OCI-LY7 (cell line): Measurements from ENCODE around the gene PIGBOS1. TPM values are rescaled to one million over a fixed set of nuclear protein-coding genes. Genes with fewer than 3 reads are reported as not detected.
"Not testable (repeated sequence)": the region's sequence is repeated elsewhere in the genome, so short reads cannot be mapped to it uniquely, and the experiment has no call there.

ENCODE experiments used
- BruUV-seq: library from RNA; stranded (reverse); fragments of 400-500 nt; replicated peaks from 2 replicates; lab custom pipeline; 2021; lab: Mats Ljungman, UMichigan
- CTCF ChIA-PET: fragments of 300-600 bp; sonication (Branson Sonifier 250); formaldehyde crosslinking; loops from one replicate; lab custom pipeline; 2022; ENCODE audit warnings: antibody characterized with exemption; ENCODE audit not compliant: unreplicated experiment; lab: Charles Lee
- POLR2A ChIA-PET: fragments of 300-600 bp; sonication (Branson Sonifier 250); formaldehyde crosslinking; loops from one replicate; lab custom pipeline; 2022; ENCODE audit warnings: antibody characterized with exemption; lab: Charles Lee
- DNase-seq: peaks from one replicate; pipeline ENCODE4 v3.0.0-alpha.2; 2015; ENCODE audit warnings: low spot score
- H2AFZ ChIP-seq: fragments of 200-600 bp; sonication (generic), shearing (Covaris generic); 2 replicates; pipeline ENCODE4 v1.6.1; 2014; ENCODE audit warnings: mild to moderate bottlenecking, antibody characterized with exemption, low read length, moderate library complexity
- H3K27ac ChIP-seq: fragments of 200-600 bp; sonication (generic); 2 replicates; pipeline ENCODE4 v1.5.1; 2014; ENCODE audit warnings: mixed run types, low read depth, mild to moderate bottlenecking, moderate library complexity, low read length, inconsistent platforms; ENCODE audit not compliant: poor library complexity, severe bottlenecking
- H3K36me3 ChIP-seq: fragments of 200-600 bp; sonication (generic); 2 replicates; pipeline ENCODE4 v1.6.1; 2014; ENCODE audit warnings: mild to moderate bottlenecking, antibody characterized with exemption, low read length, moderate library complexity, mixed read lengths; ENCODE audit not compliant: insufficient read depth
- H3K4me1 ChIP-seq: fragments of 200-600 bp; sonication (generic); 2 replicates; pipeline ENCODE4 v1.5.1; 2014; ENCODE audit warnings: mild to moderate bottlenecking, low read length; ENCODE audit not compliant: insufficient read depth, poor library complexity, severe bottlenecking
- H3K4me2 ChIP-seq: fragments of 200-600 bp; sonication (generic); 2 replicates; pipeline ENCODE4 v1.6.1; 2014; ENCODE audit warnings: mild to moderate bottlenecking, low read length
- H3K4me3 ChIP-seq: fragments of 200-600 bp; sonication (generic); 2 replicates; pipeline ENCODE4 v1.5.1; 2014; ENCODE audit warnings: mild to moderate bottlenecking, low read depth, low read length; ENCODE audit not compliant: poor library complexity, severe bottlenecking
- H3K79me2 ChIP-seq: fragments of 200-600 bp; sonication (generic); 2 replicates; pipeline ENCODE4 v1.6.1; 2016; ENCODE audit warnings: low read depth, mild to moderate bottlenecking, low read length, moderate library complexity, mixed read lengths; ENCODE audit not compliant: insufficient read depth
- H3K9me2 ChIP-seq: fragments of 200-600 bp; sonication (generic); 2 replicates; pipeline ENCODE4 v1.6.1; 2016; ENCODE audit warnings: mild to moderate bottlenecking, low read length, mixed read lengths; ENCODE audit not compliant: insufficient read depth
- H3K9me3 ChIP-seq: fragments of 200-600 bp; sonication (generic); 2 replicates; pipeline ENCODE4 v1.6.1; 2014; ENCODE audit warnings: mild to moderate bottlenecking, mixed run types, low read length, mixed read lengths
- H4K20me1 ChIP-seq: fragments of 200-600 bp; sonication (generic); 2 replicates; pipeline ENCODE4 v1.6.1; 2014; ENCODE audit warnings: mild to moderate bottlenecking, antibody characterized with exemption, low read length, moderate library complexity, mixed read lengths; ENCODE audit not compliant: insufficient read depth
- EZH2phosphoT487 ChIP-seq: fragments of 200-600 bp; sonication (generic); IDR thresholded peaks from 2 replicates; pipeline ENCODE4 v1.6.1; 2018; ENCODE audit warnings: low read depth, borderline replicate concordance, mild to moderate bottlenecking, mixed run types, antibody characterized with exemption, low read length, moderate library complexity, mixed read lengths
- intact Hi-C: fragments of 100-400 bp; cut with micrococcal nuclease; formaldehyde crosslinking; loops from one replicate; pipeline ENCODE4 v1.10.0; 2022; ENCODE audit not compliant: unreplicated experiment
- total RNA-seq, 2 experiments: library from RNA; depleted of rRNA in 1 of 2; stranded (reverse); fragments of >200 nt in 1 of 2; shearing (Covaris generic) in 1 of 2; gene quantifications; 2 replicates each; pipeline ENCODE4 v1.2.3, GENCODE V29; 2014 to 2022
- TF ChIP-seq, protein P1 (sequence below): fragments of 200-600 bp; sonication (generic); conservative IDR thresholded peaks from 2 replicates; pipeline ENCODE4 v1.5.1; 2014; ENCODE audit warnings: mild to moderate bottlenecking, antibody characterized with exemption, low read length, moderate library complexity, mixed read lengths

Gene PIGBOS1
- total RNA-seq, 2 experiments from 2014 or later: 10.4 to 14.8 TPM

DNA sequence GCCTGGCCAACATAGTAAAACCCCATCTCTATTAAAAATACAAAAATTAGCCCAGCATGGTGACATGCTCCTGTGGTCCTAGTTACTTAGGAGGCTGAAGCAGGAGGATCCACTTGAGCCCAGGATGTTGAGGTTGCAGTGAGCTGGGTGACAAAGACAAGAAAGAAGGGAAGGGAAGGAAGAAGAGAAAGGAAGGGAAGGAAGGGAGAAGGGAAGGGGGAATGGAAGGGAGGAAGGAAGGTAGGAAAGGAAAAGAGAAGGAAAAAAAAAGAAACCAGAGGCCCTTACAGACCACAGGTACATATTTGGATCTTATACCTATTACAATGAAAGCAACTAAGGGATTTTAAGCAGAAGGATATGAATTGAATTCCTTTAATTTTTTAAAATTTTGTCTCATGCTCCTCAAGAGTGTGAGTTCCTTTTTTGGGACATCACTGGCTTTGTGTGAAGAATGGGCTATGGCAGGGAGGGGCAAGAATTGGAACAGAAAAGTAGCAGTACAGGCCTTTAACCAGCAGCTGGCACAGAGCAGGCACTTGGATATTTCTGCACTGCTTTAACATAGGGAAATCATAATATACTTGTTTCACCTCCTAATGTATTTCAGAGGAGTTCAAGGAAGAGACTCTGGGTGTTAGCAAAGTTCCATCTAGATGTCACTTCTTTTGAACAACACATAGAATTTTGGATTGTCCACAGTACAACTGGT is 37.2 kb downstream of the PIGBOS1 start:
- no peak overlapping the region for H2AFZ ChIP-seq
- H3K9me2 ChIP-seq: no peaks in the 10 kb centered on the region
- H3K4me2 ChIP-seq: no peak overlapping the region
- peaks cover 7% of the 10 kb centered on the region for H3K4me1 ChIP-seq
- no TSS peak for BruUV-seq
- intact Hi-C loops: no loop called here
- H4K20me1 ChIP-seq: no peaks in the 10 kb centered on the region
- no peak overlapping the region for H3K4me3 ChIP-seq
- POLR2A ChIA-PET: interaction anchor here (0.6 to 1.1 kb wide), 3 partner anchors 12 to 61 kb away, joined by 3 to 5 read pairs (median 5); no protein-coding TSS in a partner anchor
- H3K36me3 ChIP-seq: no peaks in the 10 kb centered on the region
- TF ChIP-seq EZH2phosphoT487: no peak
- TF ChIP-seq, protein P1, sequence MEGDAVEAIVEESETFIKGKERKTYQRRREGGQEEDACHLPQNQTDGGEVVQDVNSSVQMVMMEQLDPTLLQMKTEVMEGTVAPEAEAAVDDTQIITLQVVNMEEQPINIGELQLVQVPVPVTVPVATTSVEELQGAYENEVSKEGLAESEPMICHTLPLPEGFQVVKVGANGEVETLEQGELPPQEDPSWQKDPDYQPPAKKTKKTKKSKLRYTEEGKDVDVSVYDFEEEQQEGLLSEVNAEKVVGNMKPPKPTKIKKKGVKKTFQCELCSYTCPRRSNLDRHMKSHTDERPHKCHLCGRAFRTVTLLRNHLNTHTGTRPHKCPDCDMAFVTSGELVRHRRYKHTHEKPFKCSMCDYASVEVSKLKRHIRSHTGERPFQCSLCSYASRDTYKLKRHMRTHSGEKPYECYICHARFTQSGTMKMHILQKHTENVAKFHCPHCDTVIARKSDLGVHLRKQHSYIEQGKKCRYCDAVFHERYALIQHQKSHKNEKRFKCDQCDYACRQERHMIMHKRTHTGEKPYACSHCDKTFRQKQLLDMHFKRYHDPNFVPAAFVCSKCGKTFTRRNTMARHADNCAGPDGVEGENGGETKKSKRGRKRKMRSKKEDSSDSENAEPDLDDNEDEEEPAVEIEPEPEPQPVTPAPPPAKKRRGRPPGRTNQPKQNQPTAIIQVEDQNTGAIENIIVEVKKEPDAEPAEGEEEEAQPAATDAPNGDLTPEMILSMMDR: no peak
- H3K9me3 ChIP-seq: no peaks in the 10 kb centered on the region
- CTCF ChIA-PET: no interaction called here
- H3K27ac ChIP-seq: no peak overlapping the region
- DNase-seq: no peak
- no peaks in the 10 kb centered on the region for H3K79me2 ChIP-seq

DNA sequence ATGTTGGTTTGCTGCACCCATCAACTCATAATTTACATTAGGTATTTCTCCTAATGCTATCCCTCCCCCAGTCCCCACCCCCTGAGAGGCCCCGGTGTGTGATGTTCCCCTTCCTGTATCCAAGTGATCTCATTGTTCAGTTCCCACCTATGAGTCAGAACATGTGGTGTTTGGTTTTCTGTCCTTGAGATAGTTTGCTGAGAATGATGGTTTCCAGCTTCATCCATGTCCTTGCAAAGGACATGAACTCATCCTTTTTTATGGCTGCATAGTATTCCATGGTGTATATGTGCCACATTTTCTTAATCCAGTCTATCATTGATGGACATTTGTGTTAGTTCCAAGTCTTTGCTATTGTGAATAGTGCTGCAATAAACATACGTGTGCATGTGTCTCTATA is 38.3 kb downstream of the PIGBOS1 start:
- H3K27ac ChIP-seq, H3K79me2 ChIP-seq, DNase-seq, H4K20me1 ChIP-seq, CTCF ChIA-PET, H3K4me2 ChIP-seq, H3K9me3 ChIP-seq, intact Hi-C loops, H3K4me3 ChIP-seq, H3K36me3 ChIP-seq, H3K9me2 ChIP-seq, BruUV-seq, H2AFZ ChIP-seq, H3K4me1 ChIP-seq: not testable (repeated sequence)
- POLR2A ChIA-PET: interaction anchor here (0.7 kb wide), 1 partner anchor 61 kb away, joined by 3 read pairs; no protein-coding TSS in a partner anchor

DNA sequence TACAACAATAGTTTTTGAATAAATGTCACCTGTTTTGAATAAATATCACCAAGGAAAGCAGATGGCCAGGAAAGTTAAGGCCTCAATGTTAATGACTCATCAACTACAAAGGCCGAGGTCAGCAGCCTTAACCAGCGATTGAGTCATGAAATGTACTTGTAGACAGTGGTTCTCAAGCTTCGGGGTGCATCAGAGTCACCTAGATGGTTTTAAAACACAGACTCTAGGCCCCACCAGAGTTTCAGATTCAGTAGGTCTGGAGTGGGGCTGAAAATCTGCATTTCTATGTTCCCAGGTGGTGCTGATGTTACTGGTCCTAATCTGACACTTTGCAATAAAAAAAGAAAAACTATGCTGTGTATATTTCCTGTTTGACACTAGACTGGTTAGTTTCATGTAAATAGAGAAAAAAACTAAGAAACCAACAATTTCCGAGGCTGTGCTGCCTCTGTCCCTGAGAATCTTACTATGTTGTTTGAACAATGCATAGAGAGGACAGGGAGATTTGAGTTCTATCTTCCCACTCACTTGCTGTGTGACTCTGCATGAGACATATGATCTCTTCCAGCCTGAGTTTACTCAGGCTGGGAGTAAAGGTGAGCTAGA is 39.1 kb downstream of the PIGBOS1 start:
- Histone ChIP-seq H3K4me2 (peak overlapping the region; percentile 11; the same call in 1 of the 2 replicates), H3K79me2 (no peaks in the 10 kb centered on the region), H3K9me3 (no peaks in the 10 kb centered on the region), H3K9me2 (no peaks in the 10 kb centered on the region), H3K27ac (no peak overlapping the region), H3K4me1 (peaks cover 7% of the 10 kb centered on the region), H3K4me3 (no peak overlapping the region), H2AFZ (peak overlapping the region; percentile 49; the same call in 1 of the 2 replicates), H4K20me1 (no peaks in the 10 kb centered on the region), H3K36me3 (no peaks in the 10 kb centered on the region)
- intact Hi-C loops: no loop called here
- no peak for TF ChIP-seq EZH2phosphoT487
- TF ChIP-seq, protein P1: no peak
- CTCF ChIA-PET: no interaction called here
- BruUV-seq: no TSS peak
- POLR2A ChIA-PET: interaction anchor here (0.5 to 0.7 kb wide), 2 partner anchors 56 to 61 kb away, joined by 3 read pairs; no protein-coding TSS in a partner anchor
- no peak for DNase-seq
